SK-N-MC (cell line): Measurements from ENCODE around the gene SYTL3.

Experiments used
- DNase-seq: peaks from one replicate; pipeline ENCODE4 v3.0.0-alpha.2; 2011; ENCODE audit warnings: low read depth, low spot score
- H3K27ac ChIP-seq: fragments of 200-600 bp; sonication (generic); 2 replicates; pipeline ENCODE4 v1.5.1; 2016; ENCODE audit warnings: mixed run types
- H3K36me3 ChIP-seq: fragments of 200-600 bp; sonication (generic); 2 replicates; pipeline ENCODE4 v1.6.1; 2017; ENCODE audit warnings: antibody characterized with exemption, low read length, mixed read lengths; ENCODE audit not compliant: insufficient read depth
- H3K4me3 ChIP-seq: fragments of 200-600 bp; sonication (generic); 2 replicates; pipeline ENCODE4 v1.5.1; 2016
- H3K9ac ChIP-seq: fragments of 200-600 bp; sonication (generic); 2 replicates; pipeline ENCODE4 v1.8.0; 2017; ENCODE audit warnings: mixed run types, mixed read lengths; ENCODE audit not compliant: insufficient read length
- H3K9me3 ChIP-seq: fragments of 200-600 bp; sonication (generic); 2 replicates; pipeline ENCODE4 v1.6.1; 2017; ENCODE audit warnings: low read depth, mild to moderate bottlenecking, antibody characterized with exemption, low read length, moderate library complexity, mixed read lengths
- EZH2 ChIP-seq: fragments of 200-600 bp; sonication (generic); IDR thresholded peaks from one replicate; pipeline ENCODE4 v1.6.1; 2017; ENCODE audit warnings: antibody characterized with exemption
- FOXP2 ChIP-seq: optimal IDR thresholded peaks from 2 replicates; pipeline ENCODE3; 2011; ENCODE audit warnings: mild to moderate bottlenecking, moderate library complexity; ENCODE audit not compliant: insufficient read depth; ENCODE audit errors: extremely low read length, control extremely low read depth
- POLR2AphosphoS5 ChIP-seq: IDR thresholded peaks from 2 replicates; pipeline ENCODE4 v1.6.1; 2012; ENCODE audit warnings: mild to moderate bottlenecking, low read depth, low read length, borderline replicate concordance

Gene SYTL3

DNA sequence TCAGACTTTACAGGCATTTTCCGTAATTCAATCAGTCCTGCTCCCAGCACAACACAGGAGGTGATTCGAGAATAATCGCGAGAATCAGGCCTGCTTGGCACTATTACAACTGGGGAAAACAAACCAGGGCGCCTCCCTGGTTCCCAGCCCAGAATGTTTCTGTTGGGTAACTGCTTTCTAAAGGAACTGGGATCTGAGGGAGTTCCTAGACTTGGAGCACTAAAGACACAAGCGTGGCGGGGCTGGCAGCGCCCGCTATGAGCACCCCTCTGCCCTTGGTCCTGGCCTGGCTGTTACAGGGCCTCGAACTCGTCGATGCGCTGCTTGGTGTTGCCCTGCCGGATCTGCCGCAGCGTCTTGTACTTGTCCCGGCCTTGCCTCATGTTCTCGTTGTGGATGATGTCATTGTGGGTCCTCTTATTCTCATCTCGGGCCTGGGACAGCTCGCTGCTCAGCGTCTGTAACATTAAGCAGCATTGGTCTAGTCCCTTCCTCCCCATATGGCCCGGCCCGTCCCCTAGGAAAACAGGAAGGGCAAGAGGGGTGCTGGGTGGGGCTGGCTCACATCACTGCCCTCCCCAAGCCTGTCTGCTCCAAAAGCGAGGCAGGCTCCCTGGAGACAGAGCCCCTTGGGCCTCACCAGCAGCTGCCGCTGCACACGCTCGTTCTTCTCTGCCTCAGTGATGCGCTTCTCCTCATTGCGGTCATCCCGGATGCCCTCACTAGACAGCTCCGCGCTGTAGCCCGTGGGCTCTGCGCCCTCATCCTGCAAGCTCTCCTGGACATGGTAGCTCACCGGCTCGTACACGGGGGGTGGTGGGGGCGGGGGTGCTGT is 117.0 kb downstream of the SYTL3 start:
- no peak overlapping the region for H3K9ac ChIP-seq
- H3K27ac ChIP-seq = no peak overlapping the region
- peaks cover 67% of the 10 kb centered on the region for H3K36me3 ChIP-seq
- H3K9me3 ChIP-seq = no peaks in the 10 kb centered on the region
- H3K4me3 ChIP-seq = no peak overlapping the region
- TF ChIP-seq FOXP2 (no peak), EZH2 (no peak)
- no peak for DNase-seq

DNA sequence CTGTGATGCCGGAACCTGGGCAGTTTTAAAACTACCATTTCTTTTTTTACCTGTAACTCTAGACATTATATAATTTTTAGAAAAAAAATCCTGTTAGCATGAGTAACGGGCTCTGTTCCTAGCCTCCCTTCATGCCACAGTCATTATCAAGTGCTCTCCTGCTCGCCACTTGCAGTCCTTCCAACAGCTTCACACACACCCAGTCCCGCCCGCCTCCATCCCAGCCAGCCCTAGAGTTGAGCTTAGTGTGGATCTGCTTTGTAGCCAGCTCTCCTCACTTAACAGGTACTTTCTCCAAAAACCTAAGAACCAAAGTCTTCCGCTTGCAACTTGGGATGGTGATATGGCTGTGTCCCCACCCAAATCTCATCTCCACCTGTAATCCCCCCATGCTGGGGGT is 117.9 kb downstream of the SYTL3 start:
- H3K36me3 ChIP-seq = peaks cover 76% of the 10 kb centered on the region

DNA sequence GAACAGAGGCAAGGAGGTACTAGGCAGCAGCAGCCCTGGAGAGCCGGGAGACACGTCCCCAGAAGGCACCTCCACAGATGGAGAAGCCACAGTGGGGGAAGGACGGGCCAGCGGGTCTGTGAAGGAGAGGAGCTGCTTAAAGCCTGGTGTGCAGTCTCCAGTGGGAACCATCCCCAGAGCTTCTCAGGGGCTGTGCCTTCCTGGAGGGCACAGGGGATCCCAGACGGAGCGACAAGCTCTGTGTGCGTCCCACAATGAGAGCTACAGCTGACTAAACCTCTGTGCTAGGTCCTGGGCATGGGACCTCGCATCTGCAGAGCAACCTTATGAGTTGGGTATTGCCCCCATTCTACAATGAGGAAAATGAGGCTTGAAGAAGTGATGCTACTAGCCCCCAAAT is 118.6 kb downstream of the SYTL3 start:
- DNase-seq = no peak
- Histone ChIP-seq H3K4me3 (no peak overlapping the region), H3K36me3 (peaks cover 83% of the 10 kb centered on the region), H3K9ac (no peak overlapping the region), H3K27ac (no peak overlapping the region), H3K9me3 (no peaks in the 10 kb centered on the region)
- TF ChIP-seq FOXP2 (no peak), POLR2AphosphoS5 (no peak), EZH2 (no peak)

More for the DNA sequence above, 117.9 kb downstream of the SYTL3 start:
- Histone ChIP-seq H3K4me3 (no peak overlapping the region), H3K27ac (no peak overlapping the region), H3K9me3 (no peaks in the 10 kb centered on the region), H3K9ac (no peak overlapping the region)
- no peak for TF ChIP-seq EZH2
- TF ChIP-seq POLR2AphosphoS5 = no peak
- no peak for TF ChIP-seq FOXP2
- DNase-seq = no peak

DNA sequence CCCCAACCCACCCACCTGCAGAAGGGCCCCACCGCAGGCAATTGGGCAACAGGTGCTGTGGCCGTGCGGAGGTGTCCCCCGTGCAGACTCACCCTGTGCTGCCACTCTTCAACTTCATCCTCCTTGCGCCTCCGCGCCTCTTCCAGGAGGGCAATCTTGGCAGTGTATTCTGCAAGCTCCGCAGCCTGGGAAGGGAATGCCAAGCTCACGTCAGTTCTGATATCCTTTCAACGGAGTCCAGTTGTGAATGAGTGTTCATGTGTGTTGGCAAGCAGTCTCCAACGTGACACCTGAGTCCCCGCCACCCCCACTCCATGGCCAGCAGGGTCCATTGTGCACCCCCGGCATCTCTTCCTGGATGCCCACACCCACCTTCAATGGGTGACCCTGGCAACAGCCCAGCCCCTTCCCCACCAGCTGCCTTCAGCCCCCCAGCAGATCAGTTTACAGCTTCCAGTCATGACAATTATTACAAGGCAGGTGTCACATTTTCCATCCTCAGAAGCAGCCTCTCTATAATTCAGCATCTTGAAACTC is 119.4 kb downstream of the SYTL3 start:
- peaks cover 92% of the 10 kb centered on the region for H3K36me3 ChIP-seq
- no peak for TF ChIP-seq POLR2AphosphoS5
- no peak for TF ChIP-seq EZH2
- TF ChIP-seq FOXP2 = no peak

DNA sequence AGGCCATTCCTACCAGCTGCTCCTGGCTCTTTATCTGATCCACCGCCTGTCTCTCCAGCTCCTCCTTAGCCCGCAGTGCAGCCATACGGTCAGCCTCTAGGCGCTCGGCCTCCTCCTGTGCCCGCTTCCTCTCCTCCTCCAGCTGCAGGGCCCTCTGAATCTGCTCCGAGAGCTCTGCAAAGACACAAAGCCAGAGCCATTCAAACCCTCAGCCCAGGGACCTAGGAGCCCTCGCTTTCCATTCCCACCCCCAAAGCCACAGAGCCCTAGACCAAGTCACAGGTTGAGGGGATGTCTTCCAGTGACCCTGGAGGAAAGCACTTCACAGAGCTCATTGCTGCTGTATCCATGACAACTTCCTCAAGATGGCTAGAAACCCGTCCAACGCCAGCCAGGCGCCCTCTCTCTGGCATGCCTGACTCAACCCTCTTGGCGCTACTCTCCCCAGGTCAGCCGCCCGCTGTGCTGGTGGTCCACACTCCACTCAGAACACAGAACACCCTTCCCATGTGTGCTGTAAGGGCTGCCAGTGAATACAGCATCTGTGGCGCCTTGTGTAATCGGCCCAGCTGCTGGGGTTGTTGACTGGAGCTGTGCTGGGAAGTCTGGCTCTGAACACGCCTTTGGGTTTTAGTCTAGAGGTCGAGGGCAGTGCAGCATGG is 120.0 kb downstream of the SYTL3 start:
- H3K27ac ChIP-seq = no peak overlapping the region
- DNase-seq = no peak
- TF ChIP-seq FOXP2 (no peak), EZH2 (no peak), POLR2AphosphoS5 (no peak)

More for the DNA sequence above, 119.4 kb downstream of the SYTL3 start:
- Histone ChIP-seq H3K4me3 (no peak overlapping the region), H3K9ac (no peak overlapping the region), H3K27ac (no peak overlapping the region), H3K9me3 (no peaks in the 10 kb centered on the region)
- no peak for DNase-seq

DNA sequence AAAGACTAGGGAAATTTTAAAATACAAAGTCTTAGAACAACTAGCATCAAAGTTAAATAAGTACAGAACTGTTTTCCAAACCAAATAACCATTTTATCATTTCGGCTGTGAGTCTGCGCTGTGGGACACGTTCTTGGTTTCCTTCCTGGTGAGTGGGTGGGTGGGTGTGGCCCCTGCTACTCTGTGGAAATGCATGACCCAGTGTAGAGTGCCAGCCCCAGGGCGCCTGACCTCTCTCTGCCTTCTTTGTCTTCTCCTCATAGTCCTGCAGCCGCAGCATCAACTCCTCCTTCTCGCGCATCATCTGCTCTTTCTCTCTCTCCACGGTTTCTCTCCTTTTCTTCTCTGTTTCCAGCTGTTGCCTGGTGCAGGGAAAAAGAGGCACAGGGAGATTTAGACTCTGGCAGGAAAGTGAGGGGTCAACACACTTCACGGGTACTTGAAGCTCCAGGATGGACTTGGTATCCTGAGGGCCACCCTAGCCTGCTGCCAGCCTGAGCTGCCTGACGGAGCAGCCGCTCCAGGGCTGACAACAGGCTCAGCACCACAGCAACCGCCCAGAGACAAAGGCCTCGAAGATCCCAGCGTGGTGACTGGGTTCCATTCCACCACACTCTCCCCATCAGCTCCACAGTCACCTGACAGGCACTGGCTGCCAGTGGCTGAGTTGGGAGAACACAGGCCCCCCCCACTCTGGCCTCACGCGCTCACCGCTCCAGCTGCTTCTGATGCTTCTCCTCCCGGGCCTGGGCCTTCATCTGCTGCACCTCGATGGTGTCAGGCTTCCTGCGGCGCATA is 120.9 kb downstream of the SYTL3 start:
- TF ChIP-seq EZH2 (no peak), FOXP2 (no peak), POLR2AphosphoS5 (peak; percentile 22; the same call in 1 of the 2 replicates)
- Histone ChIP-seq H3K36me3 (peaks cover 92% of the 10 kb centered on the region), H3K9ac (no peak overlapping the region), H3K27ac (no peak overlapping the region), H3K9me3 (no peaks in the 10 kb centered on the region), H3K4me3 (no peak overlapping the region)
- DNase-seq = no peak

More for the DNA sequence above, 120.0 kb downstream of the SYTL3 start:
- Histone ChIP-seq H3K4me3 (no peak overlapping the region), H3K36me3 (peaks cover 89% of the 10 kb centered on the region), H3K9ac (no peak overlapping the region), H3K9me3 (no peaks in the 10 kb centered on the region)

DNA sequence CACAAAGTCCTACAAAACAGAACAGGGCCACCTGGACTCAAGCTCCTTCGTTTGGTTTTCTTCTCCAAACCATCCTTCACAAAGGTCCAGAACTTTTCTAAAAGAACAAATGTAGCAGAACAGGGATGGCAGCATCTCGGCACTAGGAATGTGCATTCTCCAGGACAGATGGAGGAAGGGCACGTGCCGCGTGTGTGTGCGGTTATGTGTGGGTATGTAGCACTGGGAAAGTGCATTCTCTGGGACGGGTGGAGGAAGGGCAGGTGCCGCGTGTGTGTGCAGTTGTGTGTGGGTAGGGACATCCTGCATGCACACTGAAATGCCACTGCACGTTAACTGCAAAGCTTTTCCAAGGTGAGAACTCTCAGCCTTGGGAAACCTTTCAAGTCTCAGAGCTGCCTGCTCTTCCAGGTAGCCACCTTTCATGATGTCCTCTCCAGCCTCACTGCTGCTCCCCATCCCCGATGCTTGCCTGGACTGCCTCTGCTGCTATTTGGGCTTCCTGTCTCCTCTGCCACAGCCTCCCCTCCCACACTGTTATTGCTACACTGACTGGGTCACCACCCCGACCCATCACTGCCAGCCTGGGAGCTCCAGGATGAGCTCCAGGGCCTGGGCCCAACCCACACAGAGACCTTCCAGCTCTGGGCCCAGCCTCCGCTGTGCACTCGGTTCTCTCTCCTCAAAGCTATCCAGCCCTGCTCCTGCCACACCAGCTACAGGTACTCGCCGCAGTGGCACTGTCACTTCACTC is 121.7 kb downstream of the SYTL3 start:
- Histone ChIP-seq H3K4me3 (no peak overlapping the region), H3K27ac (no peak overlapping the region), H3K9me3 (no peaks in the 10 kb centered on the region), H3K36me3 (peaks cover 92% of the 10 kb centered on the region), H3K9ac (no peak overlapping the region)
- no peak for DNase-seq
- TF ChIP-seq EZH2 = no peak
